ENCODE results near the gene WDR62. TPM values are rescaled to one million over a fixed set of nuclear protein-coding genes. Genes with fewer than 3 reads are reported as not detected.

WDR62 gene
- total and polyA plus RNA-seq, 2 of the 8 experiments (the other 6 are each of a cell fraction or from before 2014, with no cell fraction given) = 28.2 to 39.5 TPM

DNA sequence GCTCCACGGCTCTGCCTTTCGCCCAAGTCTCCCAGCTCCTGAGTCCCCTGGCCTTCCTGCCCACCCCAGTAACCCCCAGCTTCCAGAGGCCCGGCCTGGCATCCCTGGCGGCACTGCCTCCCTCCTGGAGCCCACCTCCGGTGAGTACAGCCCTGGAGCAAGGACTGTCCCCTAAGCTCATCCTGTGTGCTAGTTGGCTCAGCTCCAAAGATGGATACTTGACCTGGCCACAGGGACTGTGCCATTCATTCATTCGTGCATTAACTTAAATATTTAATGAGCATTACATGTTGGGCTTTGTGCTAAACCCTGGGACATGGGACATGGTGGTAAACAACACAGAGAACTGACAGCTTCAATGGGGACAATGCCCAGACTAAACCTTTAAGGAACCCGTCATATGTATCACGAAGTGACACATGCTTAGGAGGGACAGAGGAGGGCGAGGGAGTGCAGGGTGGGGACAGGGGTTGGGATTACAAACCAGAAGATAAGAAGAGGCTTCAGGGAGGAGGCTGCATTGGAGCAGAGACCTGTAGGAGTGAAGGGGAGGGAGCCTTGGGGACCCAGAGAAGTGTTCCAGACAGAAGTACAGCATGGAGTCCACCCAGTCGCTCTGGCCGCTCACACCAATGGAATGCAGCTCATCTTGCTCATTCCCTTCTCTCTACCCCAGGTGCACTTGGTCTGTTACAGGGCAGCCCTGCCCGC is 49.3 kb downstream of the WDR62 start:
- H3K14ac ChIP-seq (ENCODE audit: insufficient read length) = no peak overlapping the region
- H2AFZ ChIP-seq (ENCODE audit: low read length) = no peak overlapping the region
- no peak overlapping the region for H2AK5ac ChIP-seq (ENCODE audit: low read depth, low read length)
- no peak overlapping the region for H2BK12ac ChIP-seq (ENCODE audit: low read depth, low read length)
- H3K36me3 ChIP-seq (ENCODE audit: control insufficient read depth in 2 of 4, insufficient read depth in 4 of 4, low read length in 3 of 4) = peaks cover 13 to 57% (median 45%) of the 10 kb centered on the region in 4 experiments
- H3K9ac ChIP-seq (replicated peaks in 1 of 4; ENCODE audit: extremely low read depth in 1 of 4, low read depth in 3 of 4, low read length in 3 of 4) = no peak overlapping the region
- no peaks in the 10 kb centered on the region for H3K27me3 ChIP-seq (replicated peaks in 1 of 4; ENCODE audit: control insufficient read depth in 3 of 4, extremely low read depth in 1 of 4, insufficient read depth in 3 of 4, low read length in 3 of 4)
- H2BK15ac ChIP-seq (ENCODE audit: low read length) = no peak overlapping the region
- H2BK120ac ChIP-seq (replicated peaks; ENCODE audit: low read depth, low read length) = no peak overlapping the region
- no peak overlapping the region for H4K91ac ChIP-seq (replicated peaks; ENCODE audit: insufficient read length, low read length)
- H3K23ac ChIP-seq (ENCODE audit: insufficient read length) = no peak overlapping the region
- H3K27ac ChIP-seq (ENCODE audit: low read depth, low read length) = no peak overlapping the region
- WGBS, 2 experiments (ENCODE audit: extremely low coverage in 1 of 2, insufficient coverage in 1 of 2, insufficient read length in 1 of 2, insufficient replicate concordance in 2 of 2, low coverage in 1 of 2, low lambda C conversion rate in 2 of 2, missing lambda C conversion rate in 1 of 2) = 93% methylated on average over 11 of the region's 12 CpGs; no CpG with 5 or more reads in 1 of the 2 experiments
- H2BK5ac ChIP-seq (ENCODE audit: low read depth, low read length) = no peak overlapping the region
- no peak overlapping the region for H3K4me3 ChIP-seq (ENCODE audit: extremely low read depth in 1 of 4, insufficient read depth in 2 of 4, low read depth in 3 of 4, low read length in 4 of 4)
- no peak overlapping the region for H3K56ac ChIP-seq (replicated peaks; ENCODE audit: insufficient read length, low read depth, low read length)
- H4K8ac ChIP-seq (ENCODE audit: extremely low read depth, insufficient read depth, low read length) = no peak overlapping the region
- no peak for FAIRE-seq
- no peak overlapping the region for H3K18ac ChIP-seq (ENCODE audit: extremely low read depth, low read length)
- no peaks in the 10 kb centered on the region for H3K23me2 ChIP-seq (ENCODE audit: low read depth, low read length)
- H3K4me2 ChIP-seq (ENCODE audit: insufficient read depth in 1 of 2, low read depth in 2 of 2, low read length in 2 of 2) = no peak overlapping the region
- CTCF ChIA-PET (ENCODE audit: partially characterized antibody) = interaction anchor here (1.0 kb wide), 1 partner anchor 38 kb away, joined by 3 read pairs; no protein-coding TSS in a partner anchor
- H3K4me1 ChIP-seq (replicated peaks in 1 of 4; ENCODE audit: control insufficient read depth in 3 of 4, insufficient read depth in 4 of 4, low read length in 3 of 4) = peaks cover 0 to 6% (median under 1%) of the 10 kb centered on the region in 4 experiments; a peak in 3 of 7 replicates
- no peak overlapping the region for H4K5ac ChIP-seq (ENCODE audit: insufficient read length, low read depth, low read length)
- TF ChIP-seq TAF1 (IDR thresholded peaks at IDR 0.05; ENCODE audit: low read depth, low read length) (no peak), TAF7 (optimal IDR thresholded peaks at IDR 0.05; ENCODE audit: borderline replicate concordance, low read depth, low read length) (no peak)
- no peaks in the 10 kb centered on the region for H3K9me3 ChIP-seq (ENCODE audit: insufficient read depth in 2 of 2, low read depth in 1 of 2, low read length in 1 of 2)
- no peak overlapping the region for H2BK20ac ChIP-seq (ENCODE audit: low read length)
- H4K20me1 ChIP-seq (replicated peaks in 1 of 2; ENCODE audit: control insufficient read depth in 1 of 2, insufficient read depth in 2 of 2, low read length in 2 of 2) = peaks cover 0 to 3% of the 10 kb centered on the region in 2 experiments
- no peaks in the 10 kb centered on the region for H3K79me1 ChIP-seq (ENCODE audit: low read depth, low read length)
- no peak for DNase-seq (ENCODE audit: low read depth in 1 of 2, low spot score in 2 of 2)
- H3K4ac ChIP-seq (replicated peaks; ENCODE audit: insufficient read length, low read depth, low read length) = no peak overlapping the region
- POLR2A ChIA-PET (ENCODE audit: partially characterized antibody) = interaction anchor here (0.6 to 4.4 kb wide), 8 partner anchors 7 to 50 kb away, joined by 3 to 18 read pairs (median 4); partner anchors contain the start of genes OVOL3, POLR2I, TBCB and THAP8
- no peaks in the 10 kb centered on the region for H3K79me2 ChIP-seq (ENCODE audit: control insufficient read depth in 1 of 2, insufficient read depth in 2 of 2, low read length in 2 of 2)
